Endothelial cell of hepatic sinusoid (primary cell): ENCODE measurements around the gene PTPRU.
"Not testable (repeated sequence)": the region's sequence is repeated elsewhere in the genome, so short reads cannot be mapped to it uniquely, and the experiment has no call there.

Source experiments
- in situ Hi-C: cut with HindIII; loops from 2 replicates; pipeline ENCODE4 v1.10.0; 2017; ENCODE audit warnings: low sequenced_read_pairs

The PTPRU gene

GRCh38 chr1:29309621-29310020 lies 73.3 kb downstream of the PTPRU start:
- in situ Hi-C loops, result no loop called here

- in situ Hi-C loops, result no loop called here
Measured at GRCh38 chr1:29310616-29311180, 74.4 kb downstream of the PTPRU start.

- in situ Hi-C loops, result no loop called here
Measured at GRCh38 chr1:29311352-29312030, 75.2 kb downstream of the PTPRU start.

GRCh38 chr1:29312469-29313461 lies 76.4 kb downstream of the PTPRU start:
- in situ Hi-C loops, result no loop called here

GRCh38 chr1:29314685-29315084 lies 78.4 kb downstream of the PTPRU start:
- in situ Hi-C loops, result not testable (repeated sequence)

GRCh38 chr1:29315262-29315661 lies 78.9 kb downstream of the PTPRU start:
- in situ Hi-C loops, result no loop called here

- in situ Hi-C loops, result no loop called here
Measured at GRCh38 chr1:29315876-29316275, 79.6 kb downstream of the PTPRU start.

GRCh38 chr1:29317063-29317915 lies 81.0 kb downstream of the PTPRU start:
- in situ Hi-C loops, result no loop called here

- in situ Hi-C loops, result no loop called here
Measured at GRCh38 chr1:29317916-29318530, 81.7 kb downstream of the PTPRU start.

- in situ Hi-C loops, result no loop called here
Measured at GRCh38 chr1:29318724-29319123, 82.4 kb downstream of the PTPRU start.

GRCh38 chr1:29319300-29320110 lies 83.2 kb downstream of the PTPRU start:
- in situ Hi-C loops, result no loop called here

- in situ Hi-C loops, result no loop called here
Measured at GRCh38 chr1:29320156-29320940, 84.0 kb downstream of the PTPRU start.

GRCh38 chr1:29321176-29321575 lies 84.9 kb downstream of the PTPRU start:
- in situ Hi-C loops, result no loop called here

- in situ Hi-C loops, result no loop called here
Measured at GRCh38 chr1:29322147-29322694, 85.9 kb downstream of the PTPRU start.

- in situ Hi-C loops, result no loop called here
Measured at GRCh38 chr1:29322861-29323585, 86.7 kb downstream of the PTPRU start.

- in situ Hi-C loops, result no loop called here
Measured at GRCh38 chr1:29323636-29324035, 87.3 kb downstream of the PTPRU start.

GRCh38 chr1:29324202-29324601 lies 87.9 kb downstream of the PTPRU start:
- in situ Hi-C loops, result no loop called here
